ENCODE measurements around the gene ERC1.

- no peak for TF ChIP-seq CTCF (IDR thresholded peaks at IDR 0.05; ENCODE audit: poor library complexity)
- TF ChIP-seq EZH2phosphoT487 (IDR thresholded peaks at IDR 0.05; ENCODE audit: low read depth, severe bottlenecking, unreplicated experiment) = no peak
Measured at GRCh38 chr12:1496162-1496900, 505.3 kb downstream of the ERC1 start.

Measured in hepatocyte (in vitro differentiated cells).